Measurements from ENCODE around the gene CLEC12A. TPM values are rescaled to one million over a fixed set of nuclear protein-coding genes. Genes with fewer than 3 reads are reported as not detected.
A peak's percentile ranks its signal among the peaks of the same experiment; 100 is the strongest.

CLEC12A gene
- total and polyA plus RNA-seq, 8 donors = 0.43 to 2.1 (median 0.85) TPM; not detected in 4

- H3K4me1 ChIP-seq = no peaks in the 10 kb centered on the region
Observed at GRCh38 chr12:9936591-9936990, 34.6 kb upstream of the CLEC12A start.

GRCh38 chr12:9940375-9940774 lies 30.8 kb upstream of the CLEC12A start:
- H3K4me1 ChIP-seq = no peaks in the 10 kb centered on the region
- no peaks in the 10 kb centered on the region for H3K9me3 ChIP-seq
- no peak overlapping the region for H3K27ac ChIP-seq
- no peak overlapping the region for H3K4me3 ChIP-seq
- peak in 1 of 2 donors; percentile 24 for DNase-seq
- TF ChIP-seq POLR2A (IDR thresholded peaks at IDR 0.05) (no peak), POLR2AphosphoS5 (IDR thresholded peaks at IDR 0.05) (no peak), EP300 (IDR thresholded peaks at IDR 0.05) (no peak)
- TF ChIP-seq, protein P1, sequence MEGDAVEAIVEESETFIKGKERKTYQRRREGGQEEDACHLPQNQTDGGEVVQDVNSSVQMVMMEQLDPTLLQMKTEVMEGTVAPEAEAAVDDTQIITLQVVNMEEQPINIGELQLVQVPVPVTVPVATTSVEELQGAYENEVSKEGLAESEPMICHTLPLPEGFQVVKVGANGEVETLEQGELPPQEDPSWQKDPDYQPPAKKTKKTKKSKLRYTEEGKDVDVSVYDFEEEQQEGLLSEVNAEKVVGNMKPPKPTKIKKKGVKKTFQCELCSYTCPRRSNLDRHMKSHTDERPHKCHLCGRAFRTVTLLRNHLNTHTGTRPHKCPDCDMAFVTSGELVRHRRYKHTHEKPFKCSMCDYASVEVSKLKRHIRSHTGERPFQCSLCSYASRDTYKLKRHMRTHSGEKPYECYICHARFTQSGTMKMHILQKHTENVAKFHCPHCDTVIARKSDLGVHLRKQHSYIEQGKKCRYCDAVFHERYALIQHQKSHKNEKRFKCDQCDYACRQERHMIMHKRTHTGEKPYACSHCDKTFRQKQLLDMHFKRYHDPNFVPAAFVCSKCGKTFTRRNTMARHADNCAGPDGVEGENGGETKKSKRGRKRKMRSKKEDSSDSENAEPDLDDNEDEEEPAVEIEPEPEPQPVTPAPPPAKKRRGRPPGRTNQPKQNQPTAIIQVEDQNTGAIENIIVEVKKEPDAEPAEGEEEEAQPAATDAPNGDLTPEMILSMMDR (IDR thresholded peaks at IDR 0.05) = no peak
- H3K27me3 ChIP-seq = peaks cover 0 to 6% (median 0%) of the 10 kb centered on the region in 3 donors
- intact Hi-C loops (cut with DNase I; ENCODE audit: low total_unique reads) = no loop called here
- WGBS, 5 donors = 21 to 44% (median 34%) methylated on average over 2 of the region's 2 CpGs
- no peaks in the 10 kb centered on the region for H3K36me3 ChIP-seq

More at GRCh38 chr12:9936591-9936990, 34.6 kb upstream of the CLEC12A start:
- no peak for TF ChIP-seq POLR2AphosphoS5 (IDR thresholded peaks at IDR 0.05)
- TF ChIP-seq EP300 (IDR thresholded peaks at IDR 0.05) = no peak
- no peak for TF ChIP-seq POLR2A (IDR thresholded peaks at IDR 0.05)
- TF ChIP-seq, protein P1 (IDR thresholded peaks at IDR 0.05) = no peak
- intact Hi-C loops (cut with DNase I; ENCODE audit: low total_unique reads) = no loop called here
- Histone ChIP-seq H3K36me3 (no peaks in the 10 kb centered on the region), H3K27me3 (no peaks in the 10 kb centered on the region), H3K4me3 (no peak overlapping the region), H3K9me3 (no peaks in the 10 kb centered on the region), H3K27ac (no peak overlapping the region)
- WGBS, 5 donors = 59 to 71% (median 65%) methylated on average over 10 of the region's 10 CpGs
- DNase-seq = no peak

DNA sequence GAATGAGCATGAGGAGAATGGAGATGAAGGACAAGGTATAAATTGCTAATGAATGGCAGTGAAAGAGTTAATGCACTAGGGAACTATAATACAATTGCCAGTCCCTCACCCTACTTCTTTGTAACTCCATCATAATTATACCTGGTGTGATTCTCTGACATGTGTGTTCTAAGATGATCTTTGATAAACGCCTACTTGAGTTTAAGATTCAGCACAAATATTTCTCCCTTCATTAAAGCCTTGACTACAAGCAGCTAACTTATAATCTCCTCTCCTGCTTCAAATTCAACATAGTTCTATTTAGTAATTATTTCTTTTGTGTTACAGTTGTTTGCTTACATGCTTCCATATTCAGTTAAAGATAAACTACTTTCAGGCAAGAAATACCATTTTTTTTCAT lies 29.4 kb upstream of the CLEC12A start:
- Histone ChIP-seq H3K4me1 (no peaks in the 10 kb centered on the region), H3K9me3 (no peaks in the 10 kb centered on the region), H3K27me3 (peaks cover 0 to 6% (median 0%) of the 10 kb centered on the region in 3 donors), H3K36me3 (no peaks in the 10 kb centered on the region), H3K27ac (no peak overlapping the region), H3K4me3 (no peak overlapping the region)
- intact Hi-C loops (cut with DNase I; ENCODE audit: low total_unique reads) = no loop called here
- TF ChIP-seq, protein P1 (IDR thresholded peaks at IDR 0.05) = no peak
- TF ChIP-seq POLR2A (IDR thresholded peaks at IDR 0.05) (no peak), POLR2AphosphoS5 (IDR thresholded peaks at IDR 0.05) (no peak), EP300 (IDR thresholded peaks at IDR 0.05) (no peak)
- DNase-seq = no peak
- WGBS, 5 donors = 69 to 83% (median 79%) methylated on average over 1 of the region's 1 CpG

- no peak overlapping the region for H3K4me3 ChIP-seq
- WGBS, 5 donors = 35 to 53% (median 44%) methylated on average over 15 to 19 of the region's 19 CpGs
Observed at GRCh38 chr12:9943240-9943639, 28.0 kb upstream of the CLEC12A start.

More at GRCh38 chr12:9943240-9943639, 28.0 kb upstream of the CLEC12A start:
- Histone ChIP-seq H3K27me3 (peaks cover 0 to 6% (median 0%) of the 10 kb centered on the region in 3 donors), H3K9me3 (no peaks in the 10 kb centered on the region), H3K36me3 (no peaks in the 10 kb centered on the region), H3K27ac (no peak overlapping the region), H3K4me1 (no peaks in the 10 kb centered on the region)
- TF ChIP-seq, protein P1 (IDR thresholded peaks at IDR 0.05) = no peak
- no peak for TF ChIP-seq POLR2A (IDR thresholded peaks at IDR 0.05)
- TF ChIP-seq EP300 (IDR thresholded peaks at IDR 0.05) = no peak
- TF ChIP-seq POLR2AphosphoS5 (IDR thresholded peaks at IDR 0.05) = no peak
- no peak for DNase-seq
- intact Hi-C loops (cut with DNase I; ENCODE audit: low total_unique reads) = no loop called here

Measured in stomach (tissue), 9 donors.